H9 (cell line): ENCODE data around the gene ANO6. TPM values are rescaled to one million over a fixed set of nuclear protein-coding genes. Genes with fewer than 3 reads are reported as not detected.

Experiments used
- DNase-seq: peaks from one replicate; pipeline ENCODE4 v3.0.0-alpha.2; 2017
- H2AFZ ChIP-seq: one replicate; pipeline ENCODE4 v1.6.1; 2013; ENCODE audit warnings: mild to moderate bottlenecking, low read length, control low read depth, moderate library complexity
- H2AK5ac ChIP-seq: 2 replicates; pipeline ENCODE4 v1.6.1; 2013; ENCODE audit warnings: low read length, control low read depth, mixed read lengths; ENCODE audit not compliant: insufficient read length
- H2BK120ac ChIP-seq: one replicate; pipeline ENCODE4 v1.6.1; 2013; ENCODE audit warnings: low read depth, mild to moderate bottlenecking, low read length, control low read depth, inconsistent platforms; ENCODE audit not compliant: poor library complexity, severe bottlenecking
- H2BK12ac ChIP-seq: 2 replicates; pipeline ENCODE4 v1.6.1; 2013; ENCODE audit warnings: low read length, control low read depth, mixed read lengths, low read depth; ENCODE audit not compliant: insufficient read length
- H2BK15ac ChIP-seq: 2 replicates; pipeline ENCODE4 v1.6.1; 2013; ENCODE audit warnings: low read depth, low read length, control low read depth
- H2BK20ac ChIP-seq: one replicate; pipeline ENCODE4 v1.6.1; 2013; ENCODE audit warnings: low read depth, mild to moderate bottlenecking, low read length, control low read depth, inconsistent platforms; ENCODE audit not compliant: poor library complexity, severe bottlenecking
- H2BK5ac ChIP-seq: 2 replicates; pipeline ENCODE4 v1.6.1; 2013; ENCODE audit warnings: low read length, control low read depth, mixed read lengths; ENCODE audit not compliant: insufficient read length
- H3K14ac ChIP-seq: 2 replicates; pipeline ENCODE4 v1.6.1; 2013; ENCODE audit warnings: low read length, control low read depth; ENCODE audit not compliant: insufficient read depth
- H3K18ac ChIP-seq: 2 replicates; pipeline ENCODE4 v1.6.1; 2013; ENCODE audit warnings: low read depth, mild to moderate bottlenecking, mixed read lengths, low read length, control low read depth; ENCODE audit not compliant: insufficient read length
- H3K23ac ChIP-seq: 2 replicates; pipeline ENCODE4 v1.6.1; 2013; ENCODE audit warnings: low read length, control low read depth, mixed read lengths, low read depth; ENCODE audit not compliant: insufficient read length
- H3K23me2 ChIP-seq: 2 replicates; pipeline ENCODE4 v1.6.1; 2013; ENCODE audit warnings: low read depth, mild to moderate bottlenecking, mixed read lengths, low read length, control low read depth; ENCODE audit not compliant: insufficient read length, poor library complexity, severe bottlenecking
- H3K27ac ChIP-seq: 2 replicates; pipeline ENCODE4 v1.5.1; 2013; ENCODE audit warnings: low read length, control low read depth, mixed read lengths, low read depth; ENCODE audit not compliant: insufficient read length
- H3K27me3 ChIP-seq: 2 replicates; pipeline ENCODE4 v1.6.1; 2013; ENCODE audit warnings: low read length, control low read depth, inconsistent platforms; ENCODE audit not compliant: insufficient read depth
- H3K4ac ChIP-seq: 2 replicates; pipeline ENCODE4 v1.6.1; 2013; ENCODE audit warnings: low read depth, mild to moderate bottlenecking, control low read depth, inconsistent platforms, low read length, moderate library complexity
- H3K4me1 ChIP-seq: 2 replicates; pipeline ENCODE4 v1.6.1; 2013; ENCODE audit warnings: low read length, control low read depth, inconsistent platforms; ENCODE audit not compliant: insufficient read depth
- H3K4me2 ChIP-seq: 2 replicates; pipeline ENCODE4 v1.6.1; 2013; ENCODE audit warnings: low read length, control low read depth, mixed read lengths; ENCODE audit not compliant: insufficient read length, insufficient read depth
- H3K56ac ChIP-seq: 2 replicates; pipeline ENCODE4 v1.6.1; 2013; ENCODE audit warnings: low read depth, mild to moderate bottlenecking, mixed read lengths, low read length, control low read depth; ENCODE audit not compliant: insufficient read length
- H3K79me1 ChIP-seq: 2 replicates; pipeline ENCODE4 v1.6.1; 2013; ENCODE audit warnings: low read depth, mild to moderate bottlenecking, moderate library complexity, low read length, control low read depth, inconsistent platforms; ENCODE audit not compliant: insufficient read depth, poor library complexity, severe bottlenecking
- H3K79me2 ChIP-seq: 2 replicates; pipeline ENCODE4 v1.6.1; 2013; ENCODE audit warnings: low read length, control low read depth, inconsistent platforms; ENCODE audit not compliant: insufficient read depth
- H3K9ac ChIP-seq: 2 replicates; pipeline ENCODE4 v1.6.1; 2013; ENCODE audit warnings: low read length, control low read depth, mixed read lengths; ENCODE audit not compliant: insufficient read length; ENCODE audit errors: extremely low read depth
- H3K9me3 ChIP-seq: one replicate; pipeline ENCODE4 v1.6.1; 2013; ENCODE audit warnings: low read depth, low read length, inconsistent platforms; ENCODE audit not compliant: control insufficient read depth
- H3T11ph ChIP-seq: one replicate; pipeline ENCODE4 v1.6.1; 2013; ENCODE audit warnings: mild to moderate bottlenecking, low read length, control low read depth, inconsistent platforms
- H4K20me1 ChIP-seq: one replicate; pipeline ENCODE4 v1.6.1; 2013; ENCODE audit not compliant: control insufficient read depth, insufficient read length, insufficient read depth
- H4K5ac ChIP-seq: 2 replicates; pipeline ENCODE4 v1.6.1; 2013; ENCODE audit warnings: low read depth, mild to moderate bottlenecking, mixed read lengths, low read length, control low read depth; ENCODE audit not compliant: insufficient read length
- H4K8ac ChIP-seq: replicated peaks from 2 replicates; pipeline ENCODE4 v1.6.1; 2013; ENCODE audit warnings: low read length, control low read depth, mixed read lengths, low read depth; ENCODE audit not compliant: insufficient read length
- H4K91ac ChIP-seq: 2 replicates; pipeline ENCODE4 v1.6.1; 2013; ENCODE audit warnings: low read depth, mild to moderate bottlenecking, moderate library complexity, mixed read lengths, low read length, control low read depth; ENCODE audit not compliant: insufficient read length
- H3K27ac Mint-ChIP-seq, 3 experiments: 2 replicates in 2 of 3; 3 replicates in 1 of 3; pipeline ENCODE4 v1.8.0; 2020 to 2021; ENCODE audit warnings: mixed read lengths in 3 of 3, mild to moderate bottlenecking in 1 of 3, moderate library complexity in 1 of 3
- H3K27me3 Mint-ChIP-seq: 2 replicates; pipeline ENCODE4 v1.8.0; 2021; ENCODE audit warnings: low read depth, mild to moderate bottlenecking, moderate library complexity, mixed read lengths
- H3K36me3 Mint-ChIP-seq, 3 experiments: 2 replicates in 2 of 3; 3 replicates in 1 of 3; pipeline ENCODE4 v1.8.0; 2020 to 2021; ENCODE audit warnings: low read depth in 3 of 3, mixed read lengths in 3 of 3; ENCODE audit not compliant: insufficient read depth in 1 of 3
- H3K4me1 Mint-ChIP-seq, 2 experiments: 2 replicates each; pipeline ENCODE4 v1.8.0; 2020; ENCODE audit warnings: mixed read lengths in 2 of 2
- H3K4me3 Mint-ChIP-seq, 2 experiments: 2 replicates in 1 of 2; 3 replicates in 1 of 2; pipeline ENCODE4 v1.8.0; 2020 to 2021; ENCODE audit warnings: mild to moderate bottlenecking in 2 of 2, mixed read lengths in 2 of 2, moderate library complexity in 1 of 2
- H3K9me3 Mint-ChIP-seq, 2 experiments: 2 replicates in 1 of 2; 3 replicates in 1 of 2; pipeline ENCODE4 v1.8.0; 2020; ENCODE audit warnings: mild to moderate bottlenecking in 2 of 2, mixed read lengths in 2 of 2, moderate library complexity in 1 of 2
- WGBS: extraction: QIAGEN DNeasy Blood & Tissue Kit; methylation state at CpG from one replicate; pipeline ENCODE4 v1.1.7; 2013; ENCODE audit warnings: missing lambda C conversion rate, low lambda C conversion rate, mixed read lengths; ENCODE audit not compliant: insufficient read length; ENCODE audit errors: extremely low coverage; 5-methylcytosine and 5-hydroxymethylcytosine counted together
- total RNA-seq: library from RNA; stranded (reverse); gene quantifications from 2 replicates; pipeline ENCODE4 v1.2.1, GENCODE V29; 2021
- TF ChIP-seq, protein P1 (sequence below): fragments of 200-600 bp; sonication (generic); conservative IDR thresholded peaks from 3 replicates; pipeline ENCODE4 v1.8.0; 2021; ENCODE audit warnings: antibody characterized with exemption, mild to moderate bottlenecking

Gene ANO6
- total RNA-seq, 1 experiment from 2014 or later: 24.3 TPM

- Histone ChIP-seq H3K79me1 (no peaks in the 10 kb centered on the region), H2BK15ac (no peak overlapping the region), H3K79me2 (no peaks in the 10 kb centered on the region), H4K8ac (no peak overlapping the region), H4K20me1 (no peaks in the 10 kb centered on the region), H3K9me3 (no peaks in the 10 kb centered on the region), H2AFZ (no peak overlapping the region), H2BK5ac (no peak overlapping the region), H3K27ac (no peak overlapping the region), H3K56ac (no peak overlapping the region), H3K23ac (no peak overlapping the region), H4K5ac (no peak overlapping the region), H3K23me2 (no peaks in the 10 kb centered on the region), H3K18ac (no peak overlapping the region), H3T11ph (no peak overlapping the region), H2BK120ac (no peak overlapping the region), H3K14ac (no peak overlapping the region), H2AK5ac (no peak overlapping the region), H2BK12ac (no peak overlapping the region), H2BK20ac (no peak overlapping the region), H3K4ac (no peak overlapping the region), H4K91ac (no peak overlapping the region), H3K4me2 (no peak overlapping the region), H3K4me1 (no peaks in the 10 kb centered on the region), H3K9ac (no peak overlapping the region), H3K27me3 (no peaks in the 10 kb centered on the region)
- Mint-ChIP-seq H3K9me3 (peaks cover 0 to 2% of the 10 kb centered on the region in 2 experiments; a peak in 2 of 5 replicates), H3K27me3 (no peaks in the 10 kb centered on the region), H3K4me3 (no peak overlapping the region), H3K27ac (no peak overlapping the region), H3K4me1 (no peaks in the 10 kb centered on the region), H3K36me3 (peaks cover 9 to 13% (median 10%) of the 10 kb centered on the region in 3 experiments; a peak in 6 of 7 replicates)
- no CpG with 5 or more reads among the region's 1 CpG for WGBS
- no peak for DNase-seq
- TF ChIP-seq, protein P1, sequence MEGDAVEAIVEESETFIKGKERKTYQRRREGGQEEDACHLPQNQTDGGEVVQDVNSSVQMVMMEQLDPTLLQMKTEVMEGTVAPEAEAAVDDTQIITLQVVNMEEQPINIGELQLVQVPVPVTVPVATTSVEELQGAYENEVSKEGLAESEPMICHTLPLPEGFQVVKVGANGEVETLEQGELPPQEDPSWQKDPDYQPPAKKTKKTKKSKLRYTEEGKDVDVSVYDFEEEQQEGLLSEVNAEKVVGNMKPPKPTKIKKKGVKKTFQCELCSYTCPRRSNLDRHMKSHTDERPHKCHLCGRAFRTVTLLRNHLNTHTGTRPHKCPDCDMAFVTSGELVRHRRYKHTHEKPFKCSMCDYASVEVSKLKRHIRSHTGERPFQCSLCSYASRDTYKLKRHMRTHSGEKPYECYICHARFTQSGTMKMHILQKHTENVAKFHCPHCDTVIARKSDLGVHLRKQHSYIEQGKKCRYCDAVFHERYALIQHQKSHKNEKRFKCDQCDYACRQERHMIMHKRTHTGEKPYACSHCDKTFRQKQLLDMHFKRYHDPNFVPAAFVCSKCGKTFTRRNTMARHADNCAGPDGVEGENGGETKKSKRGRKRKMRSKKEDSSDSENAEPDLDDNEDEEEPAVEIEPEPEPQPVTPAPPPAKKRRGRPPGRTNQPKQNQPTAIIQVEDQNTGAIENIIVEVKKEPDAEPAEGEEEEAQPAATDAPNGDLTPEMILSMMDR: no peak
Measured at GRCh38 chr12:45377815-45378214, 161.9 kb downstream of the ANO6 start.
